GM18907 (cell line): Measurements from ENCODE around the gene CPA5.

ENCODE experiments used
- ATAC-seq: cut with Tn5 transposase; IDR thresholded peaks from one replicate; pipeline ENCODE4 v1.9.1; 2021; ENCODE audit warnings: mild to moderate bottlenecking, moderate library complexity; ENCODE audit not compliant: unreplicated experiment

CPA5 gene

DNA sequence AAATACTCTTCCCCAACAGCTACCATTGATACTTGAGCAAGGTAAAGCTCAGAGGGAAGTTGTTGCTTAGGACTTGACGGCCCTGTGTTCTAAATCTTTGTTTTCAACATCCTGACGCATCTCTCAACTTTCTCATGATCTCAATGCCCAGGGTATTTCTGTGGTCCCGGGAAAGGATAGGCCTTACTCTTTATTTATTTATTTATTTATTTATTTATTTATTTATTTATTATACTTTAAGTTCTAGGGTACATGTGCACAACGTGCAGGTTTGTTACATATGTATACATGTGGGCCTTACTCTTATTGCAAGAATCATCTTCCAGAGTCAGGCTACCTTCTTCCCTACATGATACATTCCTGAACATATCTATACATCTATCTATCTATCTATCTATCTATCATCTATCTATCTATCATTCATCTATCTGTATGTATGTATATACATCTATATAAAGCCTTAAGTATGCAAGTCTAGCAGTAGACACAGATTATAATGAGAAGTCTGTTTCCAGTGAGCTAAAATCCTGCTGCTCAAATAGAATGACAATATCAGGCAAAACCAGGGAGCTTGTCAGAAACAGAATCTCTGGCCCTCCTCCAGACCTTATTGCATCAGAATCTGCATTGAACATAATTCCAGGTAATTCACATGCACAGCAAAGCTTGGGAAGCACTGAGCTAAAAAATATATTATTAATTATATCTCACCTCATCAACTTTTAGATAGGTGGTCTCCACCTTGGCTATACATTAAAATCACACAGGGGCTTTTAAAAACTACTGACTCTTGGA lies 12.2 kb upstream of the CPA5 start:
- no peak for ATAC-seq

DNA sequence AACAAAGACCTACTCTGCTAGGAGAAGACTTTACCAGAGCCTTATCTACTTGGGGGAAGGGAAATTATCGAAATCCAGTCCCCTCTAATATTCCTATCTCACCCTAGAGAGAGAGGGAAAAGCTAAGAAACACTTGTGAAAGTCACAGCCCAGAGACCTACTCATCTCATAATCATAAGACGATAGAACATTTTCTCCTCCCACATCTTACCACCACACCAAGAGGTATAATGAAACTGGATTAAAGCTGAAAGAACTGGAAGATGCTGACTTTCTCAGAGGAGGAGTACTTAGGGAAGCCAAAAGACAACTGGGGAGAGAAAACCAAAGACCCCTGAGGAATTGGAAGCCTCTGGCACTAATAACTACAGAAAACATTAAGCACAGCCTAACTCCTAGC lies 10.8 kb upstream of the CPA5 start:
- ATAC-seq: no peak

DNA sequence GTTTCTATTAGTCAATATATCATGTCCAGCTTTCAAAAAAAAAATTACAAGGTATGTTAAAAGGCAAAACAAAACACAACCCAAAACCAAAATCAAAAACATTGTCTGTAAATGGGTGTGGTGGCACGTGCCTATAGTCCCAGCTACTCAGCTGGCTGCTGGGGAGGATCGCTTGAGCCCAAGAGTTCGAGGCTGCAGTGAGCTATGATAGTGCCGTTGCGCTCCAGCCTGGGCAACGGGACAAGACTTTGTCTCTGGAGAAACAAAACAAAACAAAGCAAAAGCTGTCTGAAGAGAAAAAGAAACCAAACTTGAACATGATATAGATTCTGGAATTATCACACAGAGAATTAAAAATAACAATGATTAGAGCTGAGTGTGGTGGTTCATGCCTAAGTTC lies 10.3 kb upstream of the CPA5 start:
- no peak for ATAC-seq

DNA sequence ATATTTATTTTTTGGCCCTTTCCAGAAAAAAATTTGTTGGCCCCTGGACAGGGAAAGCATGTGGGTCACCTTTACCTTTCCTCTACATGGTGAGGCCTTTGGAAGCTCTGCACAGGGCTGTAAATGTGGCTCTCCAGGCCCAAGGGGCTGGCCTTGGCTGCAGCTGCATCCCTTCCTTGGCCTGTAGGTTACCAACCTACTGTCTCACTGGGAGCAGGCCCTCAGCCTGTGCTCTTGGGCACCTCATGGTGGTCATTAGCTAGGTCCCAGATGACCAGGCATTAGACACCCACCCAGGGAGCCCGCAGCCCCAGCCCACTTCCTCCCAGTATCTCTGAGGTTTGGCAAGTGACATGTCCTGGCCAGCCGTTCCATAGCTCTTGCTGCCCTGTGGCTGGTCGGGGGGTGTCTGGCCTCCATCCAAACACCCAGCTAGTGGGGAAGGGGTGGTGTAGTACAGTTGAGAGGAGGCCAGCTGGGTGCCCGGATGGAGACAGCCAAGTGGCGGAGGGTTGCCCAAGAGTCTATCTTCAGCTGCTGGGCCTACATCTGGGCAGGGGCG lies 7.1 kb upstream of the CPA5 start:
- ATAC-seq: no peak

DNA sequence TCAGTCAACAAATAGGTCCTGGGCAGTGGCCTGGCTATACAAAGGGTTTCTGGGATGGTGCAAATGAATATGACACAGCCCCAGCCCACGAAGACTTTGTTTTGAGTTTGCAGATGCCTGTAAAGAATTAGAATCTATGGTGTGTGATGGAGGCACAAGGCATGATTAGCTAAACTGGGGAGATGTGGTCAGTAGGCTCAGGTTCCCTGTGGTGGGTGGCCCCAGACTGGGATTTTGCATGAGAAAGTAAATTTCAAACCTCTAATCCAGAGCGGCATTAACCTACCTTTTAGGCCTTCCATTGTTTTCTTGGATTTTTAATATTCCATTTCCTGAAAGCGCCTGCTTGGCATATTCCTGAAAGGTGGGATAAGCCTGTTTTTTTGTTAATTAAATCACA lies 6.4 kb upstream of the CPA5 start:
- ATAC-seq: no peak

DNA sequence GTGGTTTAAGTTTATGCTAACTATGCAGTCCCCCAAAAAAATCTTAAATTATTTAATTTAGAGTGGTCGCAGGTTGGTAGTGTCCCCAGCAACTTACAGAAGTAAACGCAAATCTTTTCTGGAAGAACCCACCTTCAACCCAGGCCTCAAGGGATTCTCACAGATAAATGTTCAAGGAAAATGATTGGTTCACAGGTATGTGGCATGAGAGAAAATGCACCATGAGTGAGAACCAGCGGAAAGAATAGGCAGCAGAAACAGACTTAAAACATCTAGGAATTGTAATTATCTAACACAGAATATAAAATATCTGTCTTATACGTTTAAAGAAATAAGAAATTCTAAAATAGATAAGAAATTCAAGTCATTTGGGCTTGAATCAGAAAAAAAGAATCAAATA lies 2.7 kb upstream of the CPA5 start:
- ATAC-seq: no peak

DNA sequence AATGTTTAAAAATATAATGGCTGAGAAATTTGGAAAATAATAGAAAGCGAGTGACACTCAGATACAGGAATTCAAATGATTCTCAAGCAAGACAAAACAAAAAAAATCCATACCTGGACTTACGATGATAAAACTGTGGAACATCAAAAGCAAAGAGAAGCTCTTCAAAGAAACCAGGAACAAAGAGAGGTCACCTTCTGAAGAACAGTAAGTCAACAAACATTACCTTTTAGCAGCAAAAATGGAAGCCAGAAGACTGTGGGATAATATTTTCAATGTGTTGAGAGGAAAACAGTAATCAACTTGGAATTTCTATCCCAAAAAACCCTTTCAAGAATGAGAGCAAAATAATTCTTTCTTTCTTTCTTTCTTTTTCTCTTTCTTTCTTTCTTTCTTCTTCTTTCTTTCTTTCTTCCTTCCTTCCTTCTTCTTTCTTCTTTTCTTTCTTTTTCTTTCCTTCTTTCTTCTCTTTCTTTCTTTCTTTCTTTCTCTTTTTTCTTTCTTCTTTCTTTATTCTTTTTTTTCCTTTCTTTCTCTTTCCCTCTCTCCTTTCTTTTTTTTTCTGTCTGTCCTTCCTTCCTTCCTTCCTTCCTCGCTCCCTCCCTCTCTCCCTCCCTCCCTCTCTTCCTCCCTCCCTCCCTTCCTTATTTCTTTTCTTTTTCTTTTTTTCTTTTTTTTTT lies 1.8 kb upstream of the CPA5 start:
- no peak for ATAC-seq

DNA sequence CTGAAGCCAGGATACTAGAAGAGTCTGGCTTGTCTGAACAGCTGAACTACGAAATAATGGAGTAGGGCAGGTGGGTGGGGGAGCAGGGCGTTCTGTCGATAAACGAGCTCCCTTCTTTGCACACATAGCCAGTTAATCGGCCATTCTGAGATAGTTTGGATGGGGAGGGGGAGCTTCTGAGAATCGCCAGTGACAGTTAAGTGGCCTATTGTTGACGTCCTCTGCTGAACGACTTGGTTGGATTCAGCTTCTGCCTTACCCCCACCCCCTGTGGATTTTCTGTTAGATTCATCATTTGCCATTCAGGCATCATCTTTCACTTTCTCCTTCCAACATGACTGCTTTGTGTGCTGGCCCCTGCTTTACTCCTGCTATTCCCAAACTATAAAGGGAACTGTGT lies 520 bp downstream of the CPA5 start:
- ATAC-seq: no peak

DNA sequence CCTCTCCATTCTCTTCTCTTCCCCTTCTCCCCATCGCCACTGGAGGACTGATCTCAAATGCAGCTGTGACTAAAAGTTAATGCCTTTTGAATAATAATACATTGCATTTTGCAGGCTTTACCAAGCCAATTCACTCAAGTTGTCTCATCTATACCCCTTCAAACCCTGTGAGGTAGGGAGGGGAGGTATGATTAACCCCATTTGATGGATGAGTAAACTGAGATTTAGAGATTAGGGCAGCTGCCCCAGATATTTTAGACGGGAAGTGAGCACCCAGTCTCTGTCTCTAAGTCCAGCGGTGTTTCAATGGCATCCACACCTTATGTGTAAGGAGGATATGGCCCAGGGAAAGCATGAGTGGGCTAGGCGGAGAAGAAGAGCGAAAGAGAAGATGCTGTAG lies 1.1 kb downstream of the CPA5 start:
- no peak for ATAC-seq

DNA sequence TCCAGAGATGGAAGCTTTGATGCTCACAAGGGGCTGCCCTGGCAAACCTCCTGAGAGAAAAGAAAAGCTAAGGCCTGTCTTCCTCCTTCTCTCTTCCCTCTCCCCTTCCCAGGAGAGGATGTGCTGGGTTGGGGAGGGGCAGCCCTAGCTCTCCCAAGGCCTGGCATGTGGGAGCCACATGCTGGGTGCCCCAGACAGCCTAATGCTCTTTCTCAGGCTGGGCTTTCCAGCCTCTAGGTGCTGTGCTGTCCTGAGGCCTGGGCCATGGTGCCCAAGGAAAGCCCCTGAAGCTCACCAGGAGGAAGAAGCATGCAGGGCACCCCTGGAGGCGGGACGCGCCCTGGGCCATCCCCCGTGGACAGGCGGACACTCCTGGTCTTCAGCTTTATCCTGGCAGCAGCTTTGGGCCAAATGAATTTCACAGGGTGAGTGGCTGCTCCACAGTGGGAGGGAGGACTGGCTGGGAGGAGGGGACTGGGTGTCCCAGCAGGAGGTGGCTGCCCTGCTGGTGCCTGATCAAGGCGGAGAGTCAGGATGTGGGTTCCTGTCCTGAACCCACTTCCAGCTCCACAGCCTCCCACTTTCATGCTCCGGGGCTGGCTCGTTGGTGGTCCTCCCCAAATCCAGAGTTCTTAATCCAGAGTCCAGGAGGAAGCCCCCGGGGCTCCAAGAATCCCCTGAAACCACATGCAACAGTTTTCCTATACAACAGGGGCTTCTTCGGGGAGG lies 1.7 kb downstream of the CPA5 start:
- ATAC-seq: no peak

DNA sequence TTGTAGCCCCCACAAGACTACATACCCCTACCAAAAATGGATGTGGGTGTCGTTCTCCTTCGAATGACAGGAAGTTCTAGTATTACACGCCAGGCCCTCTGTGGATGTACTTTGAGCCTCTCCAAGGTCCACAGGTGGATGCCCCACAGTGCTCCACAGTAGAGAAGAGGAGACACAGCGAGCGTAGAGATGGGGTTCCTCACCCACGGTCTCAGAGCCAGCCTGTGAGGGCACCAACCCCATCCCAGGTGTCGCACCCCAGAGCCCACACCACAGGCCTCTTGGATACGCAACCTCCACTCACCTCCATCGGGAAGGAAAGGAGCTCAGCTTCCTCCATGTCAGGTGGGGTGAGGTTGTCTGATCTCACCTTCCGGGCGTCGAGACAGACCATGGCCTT lies 2.3 kb downstream of the CPA5 start:
- no peak for ATAC-seq

DNA sequence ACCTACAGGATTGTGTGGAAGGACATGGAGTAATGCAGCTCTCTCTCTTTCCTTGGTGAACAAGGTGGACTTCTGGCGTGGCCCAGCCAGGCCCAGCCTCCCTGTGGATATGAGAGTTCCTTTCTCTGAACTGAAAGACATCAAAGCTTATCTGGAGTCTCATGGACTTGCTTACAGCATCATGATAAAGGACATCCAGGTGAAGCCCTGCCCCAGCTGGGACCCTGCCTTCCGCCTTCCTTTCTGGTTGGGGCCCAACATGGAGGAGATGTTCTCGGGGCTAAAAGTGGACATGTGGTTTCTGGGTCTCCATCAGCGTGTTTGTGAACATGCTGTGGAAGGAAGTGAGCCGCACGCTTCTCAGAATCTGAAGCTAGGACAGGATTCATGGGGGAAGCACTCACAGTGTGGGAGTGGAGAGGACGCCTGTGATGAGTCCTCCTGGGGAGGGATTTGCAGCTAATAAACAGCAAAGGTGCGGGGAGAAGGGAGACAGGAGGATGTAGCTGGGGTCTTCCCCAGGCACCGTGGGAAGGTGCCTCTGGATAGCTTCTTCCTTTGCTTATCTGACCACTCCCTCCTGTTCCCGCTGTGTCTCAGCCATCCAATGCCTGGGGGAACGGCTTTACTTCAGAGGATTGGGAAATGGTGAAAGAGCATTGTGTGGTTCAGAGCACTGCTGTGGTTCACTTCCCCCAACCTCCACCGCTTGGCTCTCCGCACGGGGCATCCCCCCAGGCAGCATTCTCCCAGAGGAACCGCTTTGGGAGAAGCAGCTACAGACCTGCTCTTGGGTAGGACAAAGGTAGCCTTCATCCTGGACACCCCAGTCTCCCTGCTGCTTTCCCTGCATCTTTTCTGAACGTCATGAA lies 5.5 kb downstream of the CPA5 start:
- ATAC-seq: no peak

DNA sequence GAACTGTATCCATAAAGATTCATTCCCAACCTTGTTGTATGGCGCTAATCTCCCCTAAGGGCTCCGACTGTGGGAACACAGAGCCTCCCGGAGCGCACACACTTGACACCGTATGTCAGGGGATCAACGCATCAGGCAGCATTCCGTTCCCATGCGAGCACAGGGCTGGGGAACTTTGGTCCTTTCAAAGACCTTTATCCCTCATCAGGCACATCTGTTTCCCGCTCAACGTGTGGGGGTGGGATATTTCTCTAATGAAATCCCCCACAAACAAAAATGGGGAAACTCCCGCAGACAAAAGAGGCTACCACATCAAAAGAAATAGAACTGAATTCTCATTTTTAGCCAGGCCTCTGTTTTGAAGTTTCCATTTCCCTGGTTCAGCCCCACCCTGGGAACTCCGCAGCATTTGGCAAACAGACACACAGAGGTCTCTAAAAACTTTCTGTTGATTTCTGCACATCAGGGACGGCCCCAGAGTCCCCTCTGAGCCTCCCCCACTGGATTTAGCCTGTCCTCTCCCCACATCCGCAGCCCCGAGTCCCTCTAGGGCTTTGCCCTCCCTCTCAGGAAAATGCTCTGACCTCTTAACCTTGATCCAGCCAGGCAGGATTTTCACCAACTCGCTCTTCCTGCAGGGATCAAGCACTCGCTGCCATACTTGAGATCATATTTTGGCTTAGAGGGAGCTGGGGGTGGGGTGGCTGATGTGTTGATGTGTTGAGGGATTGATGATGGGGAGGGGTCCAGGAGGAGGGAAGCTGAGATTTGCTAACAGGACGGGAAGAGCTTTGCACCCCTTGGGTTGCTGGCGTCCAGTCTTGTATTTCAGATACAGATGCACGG lies 6.6 kb downstream of the CPA5 start:
- no peak for ATAC-seq

DNA sequence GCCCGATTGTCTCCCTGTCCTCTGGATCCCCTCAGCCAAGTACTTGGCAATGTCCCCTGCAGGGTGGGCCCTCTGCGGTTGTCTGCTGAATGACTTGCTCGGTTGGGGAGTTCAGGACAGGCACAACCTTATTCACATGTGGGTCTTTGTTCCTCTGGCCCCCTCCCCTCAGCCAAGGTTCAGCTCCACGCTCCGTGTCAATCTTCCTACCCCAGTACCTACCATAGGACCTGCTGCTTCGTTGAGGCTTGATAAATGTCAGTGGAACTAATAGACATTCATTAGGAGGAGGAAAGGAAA lies 7.1 kb downstream of the CPA5 start:
- no peak for ATAC-seq

DNA sequence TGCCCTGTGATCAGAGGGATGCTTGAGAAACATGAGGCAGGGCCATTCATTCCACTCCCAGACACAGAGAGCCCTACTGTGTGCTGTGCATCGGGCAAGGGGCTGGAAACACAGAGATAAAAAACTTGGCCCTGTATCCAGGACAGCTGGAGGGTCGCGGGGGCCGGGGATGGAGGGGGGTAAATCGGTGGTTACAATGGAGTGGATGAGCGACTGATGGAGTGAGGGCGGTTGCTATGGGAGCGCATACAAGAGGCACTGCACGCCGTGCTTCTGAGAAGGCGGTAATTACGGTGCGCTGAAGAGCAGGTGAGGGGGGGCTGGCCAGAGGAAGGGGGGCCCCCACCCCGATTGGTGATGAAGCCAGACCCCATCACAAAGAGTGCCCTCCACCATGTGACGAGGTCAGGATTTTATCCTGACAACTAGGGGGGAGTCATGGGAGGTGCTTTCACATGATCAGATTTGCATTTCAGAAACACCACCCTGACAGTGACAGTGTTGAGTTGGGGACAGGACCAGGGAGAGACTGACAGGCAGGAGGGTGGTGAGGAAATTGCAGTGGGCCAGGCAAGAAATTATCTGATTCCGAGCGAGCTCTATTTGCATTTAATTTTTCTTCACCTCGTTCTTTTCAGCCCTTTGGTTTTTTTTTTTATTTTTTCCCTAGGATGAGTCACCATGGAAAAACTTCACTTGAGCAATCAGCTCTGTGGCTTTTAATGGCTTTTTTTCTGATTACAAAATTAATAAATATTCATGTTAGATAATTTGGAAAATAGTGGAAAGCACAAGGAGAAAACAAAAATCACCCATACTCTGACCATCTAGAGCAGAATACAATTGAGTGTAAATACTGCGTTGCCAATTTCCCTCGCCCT lies 7.8 kb downstream of the CPA5 start:
- no peak for ATAC-seq

DNA sequence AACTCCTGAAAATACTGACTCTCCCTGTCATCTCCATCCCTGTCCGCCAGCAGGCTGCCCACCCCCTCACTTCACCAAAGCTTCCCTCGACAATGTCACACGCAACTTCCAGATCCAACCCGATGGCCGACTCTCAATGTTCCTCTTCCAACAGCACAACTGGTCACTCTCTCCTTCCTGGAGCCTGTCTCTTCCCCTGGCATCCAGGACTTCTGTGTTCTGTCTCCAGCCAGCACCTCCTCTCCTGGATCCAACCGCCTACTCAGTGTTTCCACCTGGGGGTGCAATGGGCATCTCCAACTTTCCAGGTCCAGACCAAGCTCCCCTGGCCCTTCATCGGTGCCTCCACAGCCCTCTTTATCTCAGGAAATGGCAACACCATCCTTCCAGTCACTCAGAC lies 8.6 kb downstream of the CPA5 start:
- no peak for ATAC-seq

DNA sequence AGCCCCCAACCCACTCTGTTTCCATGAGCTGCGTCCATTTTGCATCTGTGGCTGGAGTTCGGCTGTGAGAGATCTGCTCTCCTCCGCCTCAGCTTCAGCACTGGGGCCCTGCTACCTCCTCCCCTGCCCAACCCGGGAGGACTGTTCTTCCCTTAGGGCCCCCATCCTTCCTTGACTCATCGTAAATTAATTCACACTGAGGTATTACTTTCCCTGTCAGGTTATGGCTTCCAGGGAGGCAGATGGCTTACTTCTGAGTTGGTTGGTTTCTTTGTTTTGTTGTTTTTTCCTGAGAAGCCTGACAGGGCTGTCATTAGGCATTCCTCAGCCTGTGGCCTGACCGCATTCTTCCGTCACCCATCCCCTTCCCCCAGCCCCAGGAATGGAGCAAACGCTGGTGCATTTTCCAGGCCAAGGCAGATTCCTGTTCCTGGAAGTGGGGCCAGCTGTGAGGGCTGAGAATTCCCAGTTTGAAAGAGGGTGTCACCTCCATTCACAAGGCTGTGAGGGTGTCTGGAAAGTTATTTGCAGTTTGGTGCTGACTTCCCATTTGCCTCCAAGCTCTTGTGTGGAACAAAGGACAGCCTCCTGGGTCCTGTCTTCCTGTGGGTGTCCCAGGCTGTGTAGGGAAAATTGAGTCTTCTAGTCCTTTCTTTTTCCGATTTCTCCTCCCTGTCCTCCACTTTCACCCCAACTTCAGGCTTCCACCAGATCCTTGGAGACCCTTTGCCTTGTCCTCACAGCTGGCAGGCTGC lies 11.7 kb downstream of the CPA5 start:
- ATAC-seq: no peak

DNA sequence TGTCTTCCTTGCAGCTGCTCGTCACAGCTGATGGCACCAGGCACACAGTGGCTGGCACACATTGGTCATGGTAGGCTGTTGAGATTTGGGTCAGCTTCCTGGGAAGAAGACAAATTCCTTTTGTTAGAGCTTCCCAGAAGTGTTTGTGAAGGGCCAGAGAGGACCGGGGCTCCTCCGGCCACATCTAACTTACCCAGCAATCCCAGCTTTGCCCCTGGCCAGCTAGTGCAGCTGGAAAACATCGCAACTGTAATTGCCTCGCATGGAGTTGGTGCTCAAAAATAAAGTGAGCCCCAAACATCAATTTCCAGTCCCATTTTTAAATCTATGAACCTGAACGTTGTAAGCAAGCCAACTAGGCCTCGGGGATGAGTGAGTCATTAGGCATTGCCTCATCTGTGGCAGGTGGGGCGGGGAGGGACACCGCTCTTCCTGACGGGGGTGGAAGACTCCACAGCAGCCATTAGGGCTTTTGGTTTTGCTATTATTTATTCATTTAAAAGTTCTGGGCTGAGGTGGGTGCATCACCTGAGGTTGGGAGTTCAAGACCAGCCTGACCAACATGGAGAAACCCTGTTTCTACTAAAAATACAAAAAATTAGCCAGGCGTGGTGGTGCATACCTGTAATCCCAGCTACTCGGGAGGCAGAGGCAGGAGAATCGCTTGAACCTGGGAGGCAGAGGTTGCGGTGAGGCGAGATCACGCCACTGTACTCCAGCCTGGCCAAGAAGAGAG lies 12.4 kb downstream of the CPA5 start:
- no peak for ATAC-seq
